ENCODE measurements around the gene POLR1F.
A peak's percentile ranks its signal among the peaks of the same experiment; 100 is the strongest.

Gene POLR1F

DNA sequence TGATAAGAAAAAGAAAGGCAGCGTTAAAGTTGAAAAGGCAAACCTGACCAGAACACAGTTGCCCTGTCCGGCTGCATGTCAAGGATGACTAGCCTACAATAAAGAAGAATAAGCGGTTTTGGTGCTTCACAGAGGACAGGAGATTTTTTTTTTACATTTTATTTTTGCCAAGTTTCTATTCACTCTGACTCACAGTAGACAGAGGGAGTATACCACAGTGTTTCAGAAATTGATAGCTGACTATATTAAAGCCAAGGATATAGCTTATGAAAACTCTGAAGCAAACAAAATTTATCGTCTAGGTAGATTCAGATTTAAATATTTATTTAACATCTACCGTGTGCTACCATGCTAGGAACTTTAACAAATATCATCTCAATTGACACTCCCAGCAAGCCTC is 16.9 kb upstream of the POLR1F start:
- Histone ChIP-seq H2BK5ac (ENCODE audit: low read length) (no peak overlapping the region), H3K23ac (ENCODE audit: low read depth, low read length, poor library complexity) (no peak overlapping the region), H3K9me3 (replicated peaks in 1 of 2; ENCODE audit: control insufficient read depth in 2 of 2, insufficient read depth in 1 of 2, low read depth in 1 of 2, low read length in 2 of 2) (no peaks in the 10 kb centered on the region), H4K8ac (ENCODE audit: low read depth, low read length) (no peak overlapping the region), H3K27ac (replicated peaks; ENCODE audit: low read length) (no peak overlapping the region), H3K4me3 (ENCODE audit: low read length in 2 of 2) (no peak overlapping the region), H2AFZ (ENCODE audit: low read length) (peak overlapping the region; percentile 36), H3K18ac (ENCODE audit: low read length) (no peak overlapping the region), H3K14ac (ENCODE audit: low read length) (no peak overlapping the region), H3K9ac (ENCODE audit: low read depth, low read length, poor library complexity) (no peak overlapping the region), H4K91ac (ENCODE audit: low read depth, low read length, poor library complexity) (no peak overlapping the region), H2BK12ac (ENCODE audit: low read length) (no peak overlapping the region), H2AK5ac (ENCODE audit: low read depth, low read length) (no peak overlapping the region), H3K27me3 (ENCODE audit: control insufficient read depth in 3 of 3, insufficient read depth in 3 of 3, low read depth in 1 of 3, low read length in 3 of 3) (no peaks in the 10 kb centered on the region), H3K79me1 (ENCODE audit: low read depth, low read length) (no peaks in the 10 kb centered on the region), H3K36me3 (replicated peaks in 1 of 2; ENCODE audit: control insufficient read depth in 2 of 2, insufficient read depth in 2 of 2, low read length in 2 of 2) (no peaks in the 10 kb centered on the region), H2BK120ac (ENCODE audit: low read depth, low read length) (no peak overlapping the region), H2BK15ac (ENCODE audit: low read length) (no peak overlapping the region), H3K4me1 (ENCODE audit: control insufficient read depth in 2 of 2, insufficient read depth in 1 of 2, low read depth in 1 of 2, low read length in 2 of 2) (peaks cover 0 to 3% of the 10 kb centered on the region in 2 donors), H3K4me2 (ENCODE audit: insufficient read depth, low read length, poor library complexity, severe bottlenecking) (no peak overlapping the region), H3K4ac (ENCODE audit: low read length) (no peak overlapping the region)
- no CpG with 5 or more reads among the region's 5 CpGs for WGBS, 2 donors (ENCODE audit: extremely low coverage in 2 of 2, insufficient read length in 2 of 2, insufficient replicate concordance in 1 of 2)
- no peak for DNase-seq (ENCODE audit: low spot score)

- no peak overlapping the region for H3K18ac ChIP-seq (ENCODE audit: low read length)
- H3K9me3 ChIP-seq (replicated peaks in 1 of 2; ENCODE audit: control insufficient read depth in 2 of 2, insufficient read depth in 1 of 2, low read depth in 1 of 2, low read length in 2 of 2), result no peaks in the 10 kb centered on the region
- no peak overlapping the region for H3K4me2 ChIP-seq (ENCODE audit: insufficient read depth, low read length, poor library complexity, severe bottlenecking)
- H2BK120ac ChIP-seq (ENCODE audit: low read depth, low read length), result no peak overlapping the region
- no peak overlapping the region for H2AK5ac ChIP-seq (ENCODE audit: low read depth, low read length)
- no peak overlapping the region for H4K8ac ChIP-seq (ENCODE audit: low read depth, low read length)
- no peak overlapping the region for H2BK12ac ChIP-seq (ENCODE audit: low read length)
- H2BK15ac ChIP-seq (ENCODE audit: low read length), result no peak overlapping the region
- no peaks in the 10 kb centered on the region for H3K79me1 ChIP-seq (ENCODE audit: low read depth, low read length)
- no peaks in the 10 kb centered on the region for H3K27me3 ChIP-seq (ENCODE audit: control insufficient read depth in 3 of 3, insufficient read depth in 3 of 3, low read depth in 1 of 3, low read length in 3 of 3)
- no CpG with 5 or more reads among the region's 1 CpG for WGBS, 2 donors (ENCODE audit: extremely low coverage in 2 of 2, insufficient read length in 2 of 2, insufficient replicate concordance in 1 of 2)
- H3K4ac ChIP-seq (ENCODE audit: low read length), result no peak overlapping the region
- no peaks in the 10 kb centered on the region for H3K4me1 ChIP-seq (ENCODE audit: control insufficient read depth in 2 of 2, insufficient read depth in 1 of 2, low read depth in 1 of 2, low read length in 2 of 2)
- no peak for DNase-seq (ENCODE audit: low spot score)
- H3K14ac ChIP-seq (ENCODE audit: low read length), result no peak overlapping the region
- H3K9ac ChIP-seq (ENCODE audit: low read depth, low read length, poor library complexity), result no peak overlapping the region
- no peak overlapping the region for H2BK5ac ChIP-seq (ENCODE audit: low read length)
- H3K23ac ChIP-seq (ENCODE audit: low read depth, low read length, poor library complexity), result no peak overlapping the region
- H3K27ac ChIP-seq (replicated peaks; ENCODE audit: low read length), result no peak overlapping the region
- no peak overlapping the region for H3K4me3 ChIP-seq (ENCODE audit: low read length in 2 of 2)
- no peak overlapping the region for H2AFZ ChIP-seq (ENCODE audit: low read length)
- H3K36me3 ChIP-seq (replicated peaks in 1 of 2; ENCODE audit: control insufficient read depth in 2 of 2, insufficient read depth in 2 of 2, low read length in 2 of 2), result no peaks in the 10 kb centered on the region
- H4K91ac ChIP-seq (ENCODE audit: low read depth, low read length, poor library complexity), result no peak overlapping the region
Measured at GRCh38 chr7:19715499-19715898, 6.7 kb upstream of the POLR1F start.

GRCh38 chr7:19713676-19714075 is 4.8 kb upstream of the POLR1F start:
- WGBS, 2 donors (ENCODE audit: extremely low coverage in 2 of 2, insufficient read length in 2 of 2, insufficient replicate concordance in 1 of 2), result no CpG with 5 or more reads among the region's 1 CpG
- Histone ChIP-seq H4K8ac (ENCODE audit: low read depth, low read length) (no peak overlapping the region), H3K4me2 (ENCODE audit: insufficient read depth, low read length, poor library complexity, severe bottlenecking) (no peak overlapping the region), H3K18ac (ENCODE audit: low read length) (no peak overlapping the region), H3K9me3 (replicated peaks in 1 of 2; ENCODE audit: control insufficient read depth in 2 of 2, insufficient read depth in 1 of 2, low read depth in 1 of 2, low read length in 2 of 2) (no peaks in the 10 kb centered on the region), H3K4ac (ENCODE audit: low read length) (no peak overlapping the region), H2BK12ac (ENCODE audit: low read length) (no peak overlapping the region), H3K23ac (ENCODE audit: low read depth, low read length, poor library complexity) (no peak overlapping the region), H2BK120ac (ENCODE audit: low read depth, low read length) (no peak overlapping the region), H2AFZ (ENCODE audit: low read length) (no peak overlapping the region), H3K27ac (replicated peaks; ENCODE audit: low read length) (no peak overlapping the region), H3K79me1 (ENCODE audit: low read depth, low read length) (peaks cover under 1% of the 10 kb centered on the region), H4K91ac (ENCODE audit: low read depth, low read length, poor library complexity) (no peak overlapping the region), H2BK5ac (ENCODE audit: low read length) (no peak overlapping the region), H2BK15ac (ENCODE audit: low read length) (no peak overlapping the region), H3K36me3 (replicated peaks in 1 of 2; ENCODE audit: control insufficient read depth in 2 of 2, insufficient read depth in 2 of 2, low read length in 2 of 2) (no peaks in the 10 kb centered on the region), H2AK5ac (ENCODE audit: low read depth, low read length) (no peak overlapping the region), H3K27me3 (ENCODE audit: control insufficient read depth in 3 of 3, insufficient read depth in 3 of 3, low read depth in 1 of 3, low read length in 3 of 3) (no peaks in the 10 kb centered on the region), H3K4me1 (ENCODE audit: control insufficient read depth in 2 of 2, insufficient read depth in 1 of 2, low read depth in 1 of 2, low read length in 2 of 2) (no peaks in the 10 kb centered on the region), H3K9ac (ENCODE audit: low read depth, low read length, poor library complexity) (no peak overlapping the region), H3K4me3 (ENCODE audit: low read length in 2 of 2) (no peak overlapping the region), H3K14ac (ENCODE audit: low read length) (no peak overlapping the region)
- DNase-seq (ENCODE audit: low spot score), result peak; percentile 23

GRCh38 chr7:19709249-19709578 is 377 bp upstream of the POLR1F start:
- H3K4ac ChIP-seq (ENCODE audit: low read length), result no peak overlapping the region
- peak overlapping the region in 1 of 2 donors; percentile 85 for H3K4me3 ChIP-seq (ENCODE audit: low read length in 2 of 2)
- no peak overlapping the region for H4K8ac ChIP-seq (ENCODE audit: low read depth, low read length)

More at GRCh38 chr7:19709249-19709578, 377 bp upstream of the POLR1F start:
- no peak overlapping the region for H3K23ac ChIP-seq (ENCODE audit: low read depth, low read length, poor library complexity)
- H3K9ac ChIP-seq (ENCODE audit: low read depth, low read length, poor library complexity), result no peak overlapping the region
- DNase-seq (ENCODE audit: low spot score), result no peak
- no peak overlapping the region for H2AK5ac ChIP-seq (ENCODE audit: low read depth, low read length)
- H3K36me3 ChIP-seq (replicated peaks in 1 of 2; ENCODE audit: control insufficient read depth in 2 of 2, insufficient read depth in 2 of 2, low read length in 2 of 2), result peaks cover 0 to 1% of the 10 kb centered on the region in 2 donors
- no peak overlapping the region for H2BK5ac ChIP-seq (ENCODE audit: low read length)
- no peaks in the 10 kb centered on the region for H3K9me3 ChIP-seq (replicated peaks in 1 of 2; ENCODE audit: control insufficient read depth in 2 of 2, insufficient read depth in 1 of 2, low read depth in 1 of 2, low read length in 2 of 2)
- H3K27ac ChIP-seq (replicated peaks; ENCODE audit: low read length), result no peak overlapping the region
- peaks cover 2 to 16% of the 10 kb centered on the region in 2 donors for H3K4me1 ChIP-seq (ENCODE audit: control insufficient read depth in 2 of 2, insufficient read depth in 1 of 2, low read depth in 1 of 2, low read length in 2 of 2)
- H2BK120ac ChIP-seq (ENCODE audit: low read depth, low read length), result no peak overlapping the region
- no peak overlapping the region for H3K18ac ChIP-seq (ENCODE audit: low read length)
- peaks cover 3% of the 10 kb centered on the region for H3K79me1 ChIP-seq (ENCODE audit: low read depth, low read length)
- WGBS, 2 donors (ENCODE audit: extremely low coverage in 2 of 2, insufficient read length in 2 of 2, insufficient replicate concordance in 1 of 2), result no CpG with 5 or more reads among the region's 6 CpGs
- H2AFZ ChIP-seq (ENCODE audit: low read length), result peak overlapping the region; percentile 94
- H3K4me2 ChIP-seq (ENCODE audit: insufficient read depth, low read length, poor library complexity, severe bottlenecking), result no peak overlapping the region
- no peak overlapping the region for H3K14ac ChIP-seq (ENCODE audit: low read length)
- no peak overlapping the region for H2BK15ac ChIP-seq (ENCODE audit: low read length)
- no peak overlapping the region for H2BK12ac ChIP-seq (ENCODE audit: low read length)
- no peak overlapping the region for H4K91ac ChIP-seq (ENCODE audit: low read depth, low read length, poor library complexity)
- H3K27me3 ChIP-seq (ENCODE audit: control insufficient read depth in 3 of 3, insufficient read depth in 3 of 3, low read depth in 1 of 3, low read length in 3 of 3), result no peaks in the 10 kb centered on the region
